RWPE1 (cell line): Measurements from ENCODE around the gene PIP4K2C.
"Not testable (repeated sequence)": the region's sequence is repeated elsewhere in the genome, so short reads cannot be mapped to it uniquely, and the experiment has no call there.

Experiments
- CTCF ChIA-PET: fragments of 350-600 bp; sonication (Branson Sonifier 250); formaldehyde crosslinking; extraction: SDS; loops from one replicate; lab custom pipeline; 2021; lab: Yijun Ruan, JAX
- POLR2A ChIA-PET: fragments of 400-600 bp; formaldehyde crosslinking; extraction: SDS; loops from one replicate; lab custom pipeline; 2020; ENCODE audit warnings: antibody characterized with exemption; ENCODE audit not compliant: low non-redundant PET; lab: Yijun Ruan, JAX
- DNase-seq: peaks from one replicate; pipeline ENCODE4 v3.0.0; 2012; ENCODE audit warnings: low spot score
- H3K27ac ChIP-seq: fragments of 450-650 bp; 2 replicates; pipeline ENCODE4 v1.5.1; 2017
- CTCF ChIP-seq: fragments of 450-650 bp; conservative IDR thresholded peaks from 2 replicates; pipeline ENCODE4 v1.5.1; 2017; ENCODE audit warnings: low read depth, mild to moderate bottlenecking

The PIP4K2C gene

GRCh38 chr12:57632073-57632957 lies 41.3 kb downstream of the PIP4K2C start:
- TF ChIP-seq CTCF = no peak
- POLR2A ChIA-PET = no interaction called here
- H3K27ac ChIP-seq = peak overlapping the region; percentile 44

GRCh38 chr12:57632958-57633840 lies 42.2 kb downstream of the PIP4K2C start, which contains the start of gene B4GALNT1:
Gene B4GALNT1, minus strand, starts transcription at chr12:57633201. Its CDS starts 1,069 bp downstream, at chr12:57632132.
- POLR2A ChIA-PET = no interaction called here
- TF ChIP-seq CTCF = peak; percentile 96
- DNase-seq = peak; percentile 69

More at GRCh38 chr12:57632073-57632957, 41.3 kb downstream of the PIP4K2C start:
- CTCF ChIA-PET = interaction anchor here (0.5 to 4.0 kb wide), 29 partner anchors 8 to 1689 kb away, joined by 3 to 17 read pairs (median 4); no protein-coding TSS in a partner anchor
- no peak for DNase-seq

GRCh38 chr12:57636731-57637130 lies 45.7 kb downstream of the PIP4K2C start:
- DNase-seq, POLR2A ChIA-PET, H3K27ac ChIP-seq: not testable (repeated sequence)
- CTCF ChIA-PET = interaction anchor here (0.7 to 1.9 kb wide), 3 partner anchors 16 to 62 kb away, joined by 3 to 6 read pairs (median 3); no protein-coding TSS in a partner anchor

More at GRCh38 chr12:57632958-57633840, 42.2 kb downstream of the PIP4K2C start, which contains the start of gene B4GALNT1:
- peak within 1 kb of the TSS; percentile 44 for H3K27ac ChIP-seq
- CTCF ChIA-PET = interaction anchor here (0.5 to 4.0 kb wide), 31 partner anchors 9 to 1688 kb away, joined by 3 to 17 read pairs (median 3); partner anchors contain the start of gene TSPAN31

GRCh38 chr12:57637364-57637763 lies 46.4 kb downstream of the PIP4K2C start:
- TF ChIP-seq CTCF = no peak
- DNase-seq = no peak
- CTCF ChIA-PET = interaction anchor here (0.7 to 1.9 kb wide), 4 partner anchors 17 to 62 kb away, joined by 3 to 6 read pairs (median 4); no protein-coding TSS in a partner anchor
- no peak overlapping the region for H3K27ac ChIP-seq
- POLR2A ChIA-PET = no interaction called here

- DNase-seq = no peak
- CTCF ChIA-PET = interaction anchor here (0.6 to 1.9 kb wide), 3 partner anchors 18 to 1315 kb away, joined by 3 to 6 read pairs (median 5); no protein-coding TSS in a partner anchor
- no peak overlapping the region for H3K27ac ChIP-seq
- TF ChIP-seq CTCF = no peak
- POLR2A ChIA-PET = no interaction called here
Measured at GRCh38 chr12:57638096-57638495, 47.1 kb downstream of the PIP4K2C start.

GRCh38 chr12:57640175-57641042 lies 49.4 kb downstream of the PIP4K2C start:
- H3K27ac ChIP-seq = no peak overlapping the region
- ChIA-PET CTCF (interaction anchor here (0.6 to 1.2 kb wide), 2 partner anchors 16 to 57 kb away, joined by 3 to 5 read pairs; no protein-coding TSS in a partner anchor), POLR2A (no interaction called here)
- DNase-seq = no peak
- no peak for TF ChIP-seq CTCF
